ENCODE measurements around the gene ADRB2. TPM values are rescaled to one million over a fixed set of nuclear protein-coding genes. Genes with fewer than 3 reads are reported as not detected.

Gene ADRB2
- total RNA-seq, 2 experiments from 2014 or later, result 0.81 to 0.98 TPM

- ChIA-PET CTCF (interaction anchor here (0.8 to 1.3 kb wide), 4 partner anchors 19 to 208 kb away, joined by 3 to 6 read pairs (median 4); no protein-coding TSS in a partner anchor), POLR2A (interaction anchor here (0.7 to 2.4 kb wide), 5 partner anchors 21 to 87 kb away, joined by 3 to 9 read pairs (median 3); no protein-coding TSS in a partner anchor)
- H3K4me1 Mint-ChIP-seq (ENCODE audit: low read depth), result peaks cover 32% of the 10 kb centered on the region
- H3K36me3 Mint-ChIP-seq (ENCODE audit: low read depth), result no peaks in the 10 kb centered on the region
- DNase-seq, result no peak
- ATAC-seq, result peak; percentile 28
- H3K27ac Mint-ChIP-seq, result no peak overlapping the region
- intact Hi-C loops (cut with micrococcal nuclease), result loop anchor here (5.0 to 10.0 kb wide), 3 partner anchors 34 to 208 kb away; no protein-coding TSS in a partner anchor
- H3K9me3 Mint-ChIP-seq, result no peaks in the 10 kb centered on the region
- H3K4me3 Mint-ChIP-seq, result peak overlapping the region; percentile 83
- H3K27me3 Mint-ChIP-seq, result peaks cover 14% of the 10 kb centered on the region
- no peak for TF ChIP-seq CTCF (IDR thresholded peaks at IDR 0.05)
These were observed 294 bp downstream of the ADRB2 start for GRCh38 chr5:148826739-148827070.

GRCh38 chr5:148827723-148828122 is 1.3 kb downstream of the ADRB2 start:
- H3K4me3 Mint-ChIP-seq, result peak overlapping the region; percentile 83
- no peak overlapping the region for H3K27ac Mint-ChIP-seq
- intact Hi-C loops (cut with micrococcal nuclease), result loop anchor here (5.0 to 10.0 kb wide), 3 partner anchors 35 to 207 kb away; no protein-coding TSS in a partner anchor
- H3K9me3 Mint-ChIP-seq, result no peaks in the 10 kb centered on the region
- H3K27me3 Mint-ChIP-seq, result peaks cover 14% of the 10 kb centered on the region
- TF ChIP-seq CTCF (IDR thresholded peaks at IDR 0.05), result no peak
- CTCF ChIA-PET, result interaction anchor here (0.8 to 3.8 kb wide), 8 partner anchors 10 to 129 kb away, joined by 3 to 25 read pairs (median 4); no protein-coding TSS in a partner anchor
- POLR2A ChIA-PET, result interaction anchor here (0.6 to 0.8 kb wide), 2 partner anchors 36 to 418 kb away, joined by 3 to 4 read pairs; no protein-coding TSS in a partner anchor
- DNase-seq (no peak), ATAC-seq (no peak)
- H3K36me3 Mint-ChIP-seq (ENCODE audit: low read depth), result no peaks in the 10 kb centered on the region
- H3K4me1 Mint-ChIP-seq (ENCODE audit: low read depth), result peaks cover 34% of the 10 kb centered on the region

- CTCF ChIA-PET, result interaction anchor here (0.7 to 5.1 kb wide), 14 partner anchors 8 to 207 kb away, joined by 3 to 25 read pairs (median 4); no protein-coding TSS in a partner anchor
- H3K27me3 Mint-ChIP-seq, result peaks cover 14% of the 10 kb centered on the region
- DNase-seq (no peak), ATAC-seq (no peak)
- H3K27ac Mint-ChIP-seq, result no peak overlapping the region
- POLR2A ChIA-PET, result interaction anchor here (0.8 to 1.1 kb wide), 3 partner anchors 11 to 37 kb away, joined by 4 read pairs; no protein-coding TSS in a partner anchor
- H3K36me3 Mint-ChIP-seq (ENCODE audit: low read depth), result no peaks in the 10 kb centered on the region
- TF ChIP-seq CTCF (IDR thresholded peaks at IDR 0.05), result peak; percentile 35
- peaks cover 39% of the 10 kb centered on the region for H3K4me1 Mint-ChIP-seq (ENCODE audit: low read depth)
- intact Hi-C loops (cut with micrococcal nuclease), result loop anchor here (5.0 to 10.0 kb wide), 3 partner anchors 36 to 206 kb away; no protein-coding TSS in a partner anchor
- peak overlapping the region; percentile 58 for H3K4me3 Mint-ChIP-seq
- no peaks in the 10 kb centered on the region for H3K9me3 Mint-ChIP-seq
These were observed 2.3 kb downstream of the ADRB2 start for GRCh38 chr5:148828511-148829247.

- peaks cover 14% of the 10 kb centered on the region for H3K27me3 Mint-ChIP-seq
- POLR2A ChIA-PET, result interaction anchor here (1.0 to 1.1 kb wide), 2 partner anchors 11 to 16 kb away, joined by 4 read pairs; no protein-coding TSS in a partner anchor
- TF ChIP-seq CTCF (IDR thresholded peaks at IDR 0.05), result no peak
These were observed 2.8 kb downstream of the ADRB2 start for GRCh38 chr5:148829248-148829594.

More at GRCh38 chr5:148829248-148829594, 2.8 kb downstream of the ADRB2 start:
- Mint-ChIP-seq H3K4me3 (peak overlapping the region; percentile 58), H3K9me3 (no peaks in the 10 kb centered on the region), H3K36me3 (ENCODE audit: low read depth) (no peaks in the 10 kb centered on the region), H3K27ac (no peak overlapping the region), H3K4me1 (ENCODE audit: low read depth) (peaks cover 40% of the 10 kb centered on the region)
- ATAC-seq (no peak), DNase-seq (no peak)
- intact Hi-C loops (cut with micrococcal nuclease), result loop anchor here (5.0 to 10.0 kb wide), 3 partner anchors 37 to 206 kb away; no protein-coding TSS in a partner anchor
- CTCF ChIA-PET, result interaction anchor here (0.7 to 5.1 kb wide), 11 partner anchors 8 to 206 kb away, joined by 3 to 25 read pairs (median 5); no protein-coding TSS in a partner anchor
